Tibial artery (tissue), 4 donors: ENCODE data around the gene SLC4A8.

Source experiments
- DNase-seq, 2 donors: peaks; one replicate each; pipeline ENCODE4 v3.0.0-alpha.2; 2019
- H3K27ac ChIP-seq, 2 donors: fragments of 200-600 bp; sonication (generic) in 1 of 2; 1 replicate in 1 of 2; 2 replicates in 1 of 2; pipeline ENCODE4 v1.5.1; 2018 to 2019; ENCODE audit warnings: mild to moderate bottlenecking in 1 of 2
- H3K27me3 ChIP-seq, 2 donors: fragments of 200-600 bp; sonication (generic) in 1 of 2; one replicate each; pipeline versions ENCODE4 v1.5.1 to v1.6.0; 2016 to 2019
- H3K36me3 ChIP-seq, 3 donors: fragments of 200-600 bp; sonication (generic) in 2 of 3; one replicate each; pipeline ENCODE4 v1.5.1; 2016 to 2019; ENCODE audit warnings: mild to moderate bottlenecking in 2 of 3
- H3K4me1 ChIP-seq, 4 donors: fragments of 200-600 bp; sonication (generic) in 2 of 4; 1 replicate in 3 of 4; 2 replicates in 1 of 4; pipeline ENCODE4 v1.5.1; 2016 to 2019
- H3K4me3 ChIP-seq, 2 donors: fragments of 200-600 bp; sonication (generic) in 1 of 2; 1 replicate in 1 of 2; 2 replicates in 1 of 2; pipeline ENCODE4 v1.5.1; 2018 to 2019; ENCODE audit warnings: mild to moderate bottlenecking in 2 of 2
- H3K9me3 ChIP-seq, 3 donors: fragments of 200-600 bp; sonication (generic) in 1 of 3; one replicate each; pipeline ENCODE4 v1.5.1; 2016 to 2019
- intact Hi-C: fragments of 100-400 bp; cut with DNase I; formaldehyde crosslinking; loops from one replicate; pipeline ENCODE4 v1.15.0; 2023; ENCODE audit warnings: low total_unique reads
- TF ChIP-seq, protein P1 (sequence below), 2 experiments: fragments of 200-600 bp in 1 of 2; fragments of 450-650 bp in 1 of 2; IDR thresholded peaks; one replicate each; pipeline ENCODE4 v1.5.1; 2017 to 2019; ENCODE audit warnings: antibody characterized with exemption in 2 of 2, mild to moderate bottlenecking in 1 of 2, moderate library complexity in 1 of 2

The SLC4A8 gene

GRCh38 chr12:51473947-51474346 lies 49.3 kb downstream of the SLC4A8 start:
- no peaks in the 10 kb centered on the region for H3K27me3 ChIP-seq
- TF ChIP-seq, protein P1, sequence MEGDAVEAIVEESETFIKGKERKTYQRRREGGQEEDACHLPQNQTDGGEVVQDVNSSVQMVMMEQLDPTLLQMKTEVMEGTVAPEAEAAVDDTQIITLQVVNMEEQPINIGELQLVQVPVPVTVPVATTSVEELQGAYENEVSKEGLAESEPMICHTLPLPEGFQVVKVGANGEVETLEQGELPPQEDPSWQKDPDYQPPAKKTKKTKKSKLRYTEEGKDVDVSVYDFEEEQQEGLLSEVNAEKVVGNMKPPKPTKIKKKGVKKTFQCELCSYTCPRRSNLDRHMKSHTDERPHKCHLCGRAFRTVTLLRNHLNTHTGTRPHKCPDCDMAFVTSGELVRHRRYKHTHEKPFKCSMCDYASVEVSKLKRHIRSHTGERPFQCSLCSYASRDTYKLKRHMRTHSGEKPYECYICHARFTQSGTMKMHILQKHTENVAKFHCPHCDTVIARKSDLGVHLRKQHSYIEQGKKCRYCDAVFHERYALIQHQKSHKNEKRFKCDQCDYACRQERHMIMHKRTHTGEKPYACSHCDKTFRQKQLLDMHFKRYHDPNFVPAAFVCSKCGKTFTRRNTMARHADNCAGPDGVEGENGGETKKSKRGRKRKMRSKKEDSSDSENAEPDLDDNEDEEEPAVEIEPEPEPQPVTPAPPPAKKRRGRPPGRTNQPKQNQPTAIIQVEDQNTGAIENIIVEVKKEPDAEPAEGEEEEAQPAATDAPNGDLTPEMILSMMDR (IDR thresholded peaks at IDR 0.05), result no peak

DNA sequence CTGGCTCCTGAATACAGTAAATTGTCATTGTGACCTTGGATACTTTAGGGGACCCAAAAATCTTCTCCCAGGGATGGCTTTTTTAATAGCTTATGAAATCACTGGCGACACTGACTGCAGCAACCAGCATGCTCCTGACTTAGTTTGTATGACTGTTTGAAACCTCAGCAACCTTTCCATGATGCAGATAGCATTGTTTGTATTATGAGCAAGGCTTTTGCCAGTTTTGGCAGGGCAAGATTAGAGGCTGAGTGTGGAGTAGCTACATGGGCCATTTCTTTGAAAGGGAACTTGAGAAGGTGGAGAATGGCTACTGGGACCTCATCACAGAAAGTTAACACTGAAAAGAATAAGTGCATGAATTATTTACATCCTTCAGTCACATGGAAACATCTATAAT lies 50.9 kb downstream of the SLC4A8 start:
- no peaks in the 10 kb centered on the region for H3K27me3 ChIP-seq
- DNase-seq, result no peak
- intact Hi-C loops, result no loop called here
- H3K4me1 ChIP-seq, result no peaks in the 10 kb centered on the region
- no peaks in the 10 kb centered on the region for H3K36me3 ChIP-seq
- H3K27ac ChIP-seq, result no peak overlapping the region
- TF ChIP-seq, protein P1 (IDR thresholded peaks at IDR 0.05), result no peak
- no peaks in the 10 kb centered on the region for H3K9me3 ChIP-seq
- no peak overlapping the region for H3K4me3 ChIP-seq

More at GRCh38 chr12:51473947-51474346, 49.3 kb downstream of the SLC4A8 start:
- DNase-seq, result no peak
- intact Hi-C loops, result no loop called here
- Histone ChIP-seq H3K4me1 (no peaks in the 10 kb centered on the region), H3K4me3 (no peak overlapping the region), H3K27ac (no peak overlapping the region), H3K36me3 (no peaks in the 10 kb centered on the region), H3K9me3 (no peaks in the 10 kb centered on the region)

GRCh38 chr12:51480978-51481377 lies 56.3 kb downstream of the SLC4A8 start:
- H3K9me3 ChIP-seq, result no peaks in the 10 kb centered on the region
- no peak overlapping the region for H3K27ac ChIP-seq
- H3K4me3 ChIP-seq, result no peak overlapping the region
- H3K36me3 ChIP-seq, result no peaks in the 10 kb centered on the region
- TF ChIP-seq, protein P1 (IDR thresholded peaks at IDR 0.05), result no peak
- H3K4me1 ChIP-seq, result no peaks in the 10 kb centered on the region
- intact Hi-C loops, result no loop called here
- no peak for DNase-seq
- H3K27me3 ChIP-seq, result no peaks in the 10 kb centered on the region

DNA sequence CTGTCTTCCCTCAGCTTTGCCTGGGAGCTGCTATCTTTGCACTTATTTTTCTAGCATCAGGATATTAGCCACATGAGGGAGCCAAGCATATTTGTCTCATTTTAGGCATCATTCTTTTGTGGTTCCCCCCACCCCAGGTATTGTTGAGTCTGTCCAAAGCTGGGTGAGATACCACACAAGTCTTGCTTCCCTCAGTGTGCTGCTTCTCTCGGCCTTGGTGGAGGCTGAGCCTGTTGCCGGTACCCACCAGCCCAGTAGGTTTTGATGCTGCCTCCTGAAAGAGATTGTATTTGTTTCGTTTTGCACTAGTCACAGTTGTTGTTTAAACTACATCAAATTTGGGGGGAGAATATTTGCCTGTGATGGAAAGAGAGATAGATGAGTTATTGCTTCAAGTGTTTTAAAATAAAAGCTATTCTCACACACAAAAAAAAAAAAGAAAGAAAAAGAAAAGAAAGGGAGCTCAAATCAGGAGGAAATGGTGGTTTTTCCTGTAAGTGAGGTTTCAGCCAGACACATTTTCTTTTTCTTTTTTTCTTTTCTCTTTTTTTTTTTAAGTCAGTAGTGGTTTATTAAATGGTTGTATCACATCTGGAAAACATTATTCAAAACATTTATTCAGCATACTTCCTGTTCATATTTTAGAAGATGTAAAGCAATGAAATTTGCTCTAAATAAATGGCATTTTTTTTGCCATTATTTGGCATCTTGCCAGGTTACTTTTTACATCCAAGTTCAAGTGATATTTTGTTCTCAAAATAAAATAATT lies 58.5 kb downstream of the SLC4A8 start:
- no peak for DNase-seq
- intact Hi-C loops, result no loop called here
- H3K4me3 ChIP-seq, result no peak overlapping the region

GRCh38 chr12:51484119-51484518 lies 59.5 kb downstream of the SLC4A8 start:
- DNase-seq, result no peak
- Histone ChIP-seq H3K36me3 (no peaks in the 10 kb centered on the region), H3K4me3 (no peak overlapping the region), H3K27ac (no peak overlapping the region), H3K9me3 (no peaks in the 10 kb centered on the region), H3K27me3 (no peaks in the 10 kb centered on the region), H3K4me1 (no peaks in the 10 kb centered on the region)
- intact Hi-C loops, result no loop called here
- TF ChIP-seq, protein P1 (IDR thresholded peaks at IDR 0.05), result no peak

More for the DNA sequence above, 58.5 kb downstream of the SLC4A8 start:
- Histone ChIP-seq H3K27ac (no peak overlapping the region), H3K9me3 (no peaks in the 10 kb centered on the region), H3K36me3 (no peaks in the 10 kb centered on the region), H3K4me1 (no peaks in the 10 kb centered on the region), H3K27me3 (no peaks in the 10 kb centered on the region)
- TF ChIP-seq, protein P1 (IDR thresholded peaks at IDR 0.05), result no peak
